SK-N-SH (cell line): ENCODE data around the gene OBP2B. TPM values are rescaled to one million over a fixed set of nuclear protein-coding genes. Genes with fewer than 3 reads are reported as not detected.

Experiments used
- CTCF ChIA-PET: fragments of 300-600, 350-600 bp; formaldehyde crosslinking; extraction: SDS; loops from one replicate; lab custom pipeline; 2021; lab: Yijun Ruan, JAX
- POLR2A ChIA-PET: fragments of 350-600 bp; sonication (Branson Sonifier 250); formaldehyde crosslinking; extraction: SDS; loops from one replicate; lab custom pipeline; 2020; ENCODE audit warnings: antibody characterized with exemption, inconsistent platforms; lab: Yijun Ruan, JAX
- DNase-seq: peaks from one replicate; pipeline ENCODE4 v3.0.0; 2012
- H2AFZ ChIP-seq: fragments of 200-600 bp; sonication (generic); 2 replicates; pipeline ENCODE4 v1.8.1; 2016; ENCODE audit warnings: antibody characterized with exemption, mild to moderate bottlenecking, low read depth
- H3F3A ChIP-seq: fragments of 200-600 bp; sonication (generic); replicated peaks from 2 replicates; pipeline ENCODE3; 2016; ENCODE audit warnings: antibody characterized with exemption, mild to moderate bottlenecking; ENCODE audit not compliant: insufficient read depth
- H3K27ac ChIP-seq, 2 experiments: fragments of 200-500 bp in 1 of 2; fragments of 200-600 bp in 1 of 2; sonication (Bioruptor generic) in 1 of 2; sonication (generic), shearing (Covaris generic) in 1 of 2; 2 replicates each; pipeline versions ENCODE4 v1.5.1 to v1.6.1; 2014 to 2016; ENCODE audit warnings: low read depth in 2 of 2, inconsistent platforms in 1 of 2, low read length in 1 of 2, mild to moderate bottlenecking in 1 of 2, mixed read lengths in 1 of 2
- H3K27me3 ChIP-seq: fragments of 200-600 bp; sonication (generic), shearing (Covaris generic); 2 replicates; pipeline ENCODE4 v1.6.1; 2016; ENCODE audit warnings: mixed run types; ENCODE audit not compliant: insufficient read depth
- H3K36me3 ChIP-seq, 2 experiments: fragments of 200-500 bp in 1 of 2; fragments of 200-600 bp in 1 of 2; sonication (Bioruptor generic) in 1 of 2; sonication (generic) in 1 of 2; replicated peaks in 1 of 2; 2 replicates each; pipeline versions ENCODE3 to v1.5.1; 2014 to 2016; ENCODE audit warnings: low read length in 1 of 2, mild to moderate bottlenecking in 1 of 2; ENCODE audit not compliant: insufficient read depth in 2 of 2, control insufficient read depth in 1 of 2
- H3K4me1 ChIP-seq, 2 experiments: fragments of 200-500 bp in 1 of 2; fragments of 200-600 bp in 1 of 2; sonication (Bioruptor generic) in 1 of 2; sonication (generic), shearing (Covaris generic) in 1 of 2; 2 replicates each; pipeline versions ENCODE4 v1.5.1 to v1.6.1; 2014 to 2016; ENCODE audit warnings: low read depth in 1 of 2, low read length in 1 of 2, mixed run types in 1 of 2; ENCODE audit not compliant: insufficient read depth in 2 of 2, control insufficient read depth in 1 of 2
- H3K4me2 ChIP-seq: fragments of 200-600 bp; sonication (generic), shearing (Covaris generic); 2 replicates; pipeline ENCODE4 v1.6.1; 2017; ENCODE audit warnings: mixed run types
- H3K4me3 ChIP-seq, 2 experiments: fragments of 200-500 bp in 1 of 2; fragments of 200-600 bp in 1 of 2; sonication (Bioruptor generic) in 1 of 2; sonication (generic), shearing (Covaris generic) in 1 of 2; 2 replicates each; pipeline versions ENCODE4 v1.5.1 to v1.8.1; 2014 to 2016; ENCODE audit warnings: low read depth in 2 of 2, inconsistent platforms in 1 of 2, low read length in 1 of 2, mild to moderate bottlenecking in 1 of 2, mixed read lengths in 1 of 2, moderate library complexity in 1 of 2
- H3K79me2 ChIP-seq: fragments of 200-600 bp; sonication (generic); 2 replicates; pipeline ENCODE4 v1.8.1; 2017; ENCODE audit warnings: mild to moderate bottlenecking; ENCODE audit not compliant: insufficient read depth
- H3K9ac ChIP-seq: fragments of 200-600 bp; sonication (generic); 2 replicates; pipeline ENCODE4 v1.6.1; 2017; ENCODE audit warnings: mixed run types
- H3K9me2 ChIP-seq: fragments of 200-600 bp; sonication (generic); 2 replicates; pipeline ENCODE4 v1.6.1; 2017; ENCODE audit warnings: mixed run types
- H3K9me3 ChIP-seq: fragments of 200-600 bp; sonication (generic); 2 replicates; pipeline ENCODE4 v1.6.1; 2017; ENCODE audit warnings: mixed run types, mild to moderate bottlenecking, moderate library complexity
- H4K20me1 ChIP-seq: fragments of 200-600 bp; sonication (generic); 2 replicates; pipeline ENCODE4 v1.6.1; 2017; ENCODE audit warnings: mild to moderate bottlenecking, mixed run types; ENCODE audit not compliant: insufficient read depth
- FOSL2 ChIP-seq: IDR thresholded peaks from 2 replicates; pipeline ENCODE4 v1.4.0; 2012; ENCODE audit warnings: low read depth, mild to moderate bottlenecking, moderate library complexity, borderline replicate concordance
- FOXM1 ChIP-seq: IDR thresholded peaks from 2 replicates; pipeline ENCODE4 v1.4.0; 2012; ENCODE audit warnings: low read depth, mild to moderate bottlenecking
- MXI1 ChIP-seq: IDR thresholded peaks from 2 replicates; pipeline ENCODE4 v1.6.1; 2012; ENCODE audit warnings: mild to moderate bottlenecking, low read depth, low read length, improper control_type of control experiment
- POLR2AphosphoS5 ChIP-seq: IDR thresholded peaks from 2 replicates; pipeline ENCODE4 v1.6.1; 2012; ENCODE audit warnings: low read depth, low read length
- RAD21 ChIP-seq: IDR thresholded peaks from 2 replicates; pipeline ENCODE4 v1.6.1; 2012; ENCODE audit warnings: mild to moderate bottlenecking, low read length
- RCOR1 ChIP-seq: fragments of 150-350 bp; IDR thresholded peaks from 2 replicates; pipeline ENCODE4 v1.6.1; 2017; ENCODE audit warnings: antibody characterized with exemption, low read length
- SMC3 ChIP-seq: IDR thresholded peaks from 2 replicates; pipeline ENCODE4 v1.6.1; 2012; ENCODE audit warnings: low read depth, low read length, improper control_type of control experiment
- TEAD4 ChIP-seq: IDR thresholded peaks from 2 replicates; pipeline ENCODE4 v1.4.0; 2012; ENCODE audit warnings: mild to moderate bottlenecking, borderline replicate concordance; ENCODE audit not compliant: insufficient read depth
- YY1 ChIP-seq: IDR thresholded peaks from 2 replicates; pipeline ENCODE4 v1.4.0; 2012; ENCODE audit warnings: low read depth, mild to moderate bottlenecking
- WGBS: methylation state at CpG from one replicate; pipeline ENCODE4 v1.1.6; 2017; ENCODE audit warnings: low lambda C conversion rate; 5-methylcytosine and 5-hydroxymethylcytosine counted together
- polyA plus RNA-seq, 3 experiments: library from polyadenylated mRNA; depleted of rRNA; stranded (reverse); fragments of >200 nt; gene quantifications; 2 replicates each; pipeline ENCODE4 v1.2.3, GENCODE V29; 2012
- TF ChIP-seq, protein P1 (sequence below): fragments of 150-350 bp; IDR thresholded peaks from 2 replicates; pipeline ENCODE4 v1.6.1; 2017; ENCODE audit warnings: antibody characterized with exemption, low read length, low read depth, borderline replicate concordance
- TF ChIP-seq, protein P2 (sequence below): fragments of 150-350 bp; IDR thresholded peaks from 2 replicates; pipeline ENCODE4 v1.6.1; 2016; ENCODE audit warnings: mild to moderate bottlenecking, low read depth, low read length
- TF ChIP-seq, protein P3 (sequence below): IDR thresholded peaks from 2 replicates; pipeline ENCODE4 v1.4.0; 2012; ENCODE audit warnings: low read depth, borderline replicate concordance
- TF ChIP-seq, protein P4 (sequence below): IDR thresholded peaks from 2 replicates; pipeline ENCODE4 v1.4.0; 2012; ENCODE audit warnings: low read depth

Gene OBP2B
- polyA plus RNA-seq, 1 of the 3 experiments (the other 2 are of a cell fraction), result not detected

DNA sequence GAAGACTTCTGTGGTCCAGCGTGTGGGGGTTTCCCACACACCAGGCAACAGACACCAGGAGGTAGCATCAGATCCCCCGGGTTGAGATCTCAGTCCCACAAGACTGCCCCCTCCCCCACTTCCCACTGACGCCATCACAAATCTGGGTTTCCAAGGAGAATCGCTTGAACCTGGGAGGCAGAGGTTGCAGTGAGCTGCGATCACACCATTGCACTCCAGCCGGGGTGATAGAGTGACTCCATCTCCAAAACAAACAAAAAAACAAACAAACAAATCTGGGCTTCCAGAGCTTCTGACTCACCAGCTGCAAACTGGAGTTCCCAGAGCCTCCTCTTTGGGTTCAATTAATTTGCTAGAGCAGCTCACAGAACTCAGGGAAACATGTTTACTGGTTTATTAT is 40.6 kb downstream of the OBP2B start:
- Histone ChIP-seq H3K79me2 (no peaks in the 10 kb centered on the region), H3K4me1 (peaks cover 0 to 5% of the 10 kb centered on the region in 2 experiments; a peak in 1 of 4 replicates), H3K9me2 (no peaks in the 10 kb centered on the region), H3F3A (no peaks in the 10 kb centered on the region), H3K27me3 (peaks cover 4% of the 10 kb centered on the region; the same call in 1 of the 2 replicates), H3K27ac (no peak overlapping the region), H3K36me3 (no peaks in the 10 kb centered on the region), H4K20me1 (no peaks in the 10 kb centered on the region), H3K9ac (no peak overlapping the region), H3K4me2 (no peak overlapping the region), H2AFZ (no peak overlapping the region), H3K4me3 (no peak overlapping the region), H3K9me3 (no peaks in the 10 kb centered on the region)
- DNase-seq, result no peak
- TF ChIP-seq POLR2AphosphoS5, result no peak
- TF ChIP-seq TEAD4, result no peak
- TF ChIP-seq YY1, result no peak
- no peak for TF ChIP-seq MXI1
- TF ChIP-seq, protein P1, sequence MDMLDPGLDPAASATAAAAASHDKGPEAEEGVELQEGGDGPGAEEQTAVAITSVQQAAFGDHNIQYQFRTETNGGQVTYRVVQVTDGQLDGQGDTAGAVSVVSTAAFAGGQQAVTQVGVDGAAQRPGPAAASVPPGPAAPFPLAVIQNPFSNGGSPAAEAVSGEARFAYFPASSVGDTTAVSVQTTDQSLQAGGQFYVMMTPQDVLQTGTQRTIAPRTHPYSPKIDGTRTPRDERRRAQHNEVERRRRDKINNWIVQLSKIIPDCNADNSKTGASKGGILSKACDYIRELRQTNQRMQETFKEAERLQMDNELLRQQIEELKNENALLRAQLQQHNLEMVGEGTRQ, result no peak
- no peak for TF ChIP-seq FOXM1
- 45% methylated on average over 5 of the region's 6 CpGs for WGBS
- ChIA-PET CTCF (interaction anchor here (3.2 kb wide), 1 partner anchor 18 kb away, joined by 18 read pairs; no protein-coding TSS in a partner anchor), POLR2A (no interaction called here)

DNA sequence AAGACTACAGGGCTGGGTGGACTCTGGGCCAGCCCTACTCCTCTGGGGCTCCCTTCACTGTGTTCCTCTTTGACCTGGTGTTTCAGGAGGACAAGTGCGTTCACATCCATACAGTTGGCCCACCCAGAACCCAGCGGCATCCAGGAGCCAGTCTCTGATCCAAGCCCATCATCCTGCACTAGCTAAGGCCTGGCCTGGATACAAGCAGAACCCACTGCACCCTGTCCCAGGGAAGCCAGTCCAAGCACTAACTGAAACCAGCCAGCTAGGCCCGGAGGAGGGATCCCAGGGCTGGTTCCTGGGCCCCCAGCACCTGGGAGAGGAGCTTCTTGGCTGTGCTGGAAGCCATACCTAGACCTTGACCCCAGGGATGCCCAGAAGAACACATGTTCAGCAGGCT is 41.3 kb downstream of the OBP2B start:
- no peak overlapping the region for H3K4me3 ChIP-seq
- H3K4me1 ChIP-seq, result peaks cover 0 to 5% of the 10 kb centered on the region in 2 experiments; a peak in 1 of 4 replicates
- ChIA-PET POLR2A (interaction anchor here (1.1 kb wide), 1 partner anchor 180 kb away, joined by 3 read pairs; the partner anchor contains the start of genes MED22 and RPL7A), CTCF (interaction anchor here (0.9 to 3.2 kb wide), 3 partner anchors 13 to 24 kb away, joined by 5 to 18 read pairs (median 6); no protein-coding TSS in a partner anchor)
- no peak for DNase-seq
- no peak overlapping the region for H3K27ac ChIP-seq
- TF ChIP-seq, protein P2, sequence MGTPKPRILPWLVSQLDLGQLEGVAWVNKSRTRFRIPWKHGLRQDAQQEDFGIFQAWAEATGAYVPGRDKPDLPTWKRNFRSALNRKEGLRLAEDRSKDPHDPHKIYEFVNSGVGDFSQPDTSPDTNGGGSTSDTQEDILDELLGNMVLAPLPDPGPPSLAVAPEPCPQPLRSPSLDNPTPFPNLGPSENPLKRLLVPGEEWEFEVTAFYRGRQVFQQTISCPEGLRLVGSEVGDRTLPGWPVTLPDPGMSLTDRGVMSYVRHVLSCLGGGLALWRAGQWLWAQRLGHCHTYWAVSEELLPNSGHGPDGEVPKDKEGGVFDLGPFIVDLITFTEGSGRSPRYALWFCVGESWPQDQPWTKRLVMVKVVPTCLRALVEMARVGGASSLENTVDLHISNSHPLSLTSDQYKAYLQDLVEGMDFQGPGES, result no peak
- TF ChIP-seq FOSL2 (no peak), RAD21 (no peak), RCOR1 (no peak), SMC3 (no peak), TEAD4 (no peak)
- TF ChIP-seq, protein P3, sequence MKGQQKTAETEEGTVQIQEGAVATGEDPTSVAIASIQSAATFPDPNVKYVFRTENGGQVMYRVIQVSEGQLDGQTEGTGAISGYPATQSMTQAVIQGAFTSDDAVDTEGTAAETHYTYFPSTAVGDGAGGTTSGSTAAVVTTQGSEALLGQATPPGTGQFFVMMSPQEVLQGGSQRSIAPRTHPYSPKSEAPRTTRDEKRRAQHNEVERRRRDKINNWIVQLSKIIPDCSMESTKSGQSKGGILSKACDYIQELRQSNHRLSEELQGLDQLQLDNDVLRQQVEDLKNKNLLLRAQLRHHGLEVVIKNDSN, result no peak
- TF ChIP-seq, protein P4, sequence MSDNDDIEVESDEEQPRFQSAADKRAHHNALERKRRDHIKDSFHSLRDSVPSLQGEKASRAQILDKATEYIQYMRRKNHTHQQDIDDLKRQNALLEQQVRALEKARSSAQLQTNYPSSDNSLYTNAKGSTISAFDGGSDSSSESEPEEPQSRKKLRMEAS, result no peak
- no peaks in the 10 kb centered on the region for H3K9me2 ChIP-seq
- H3K9me3 ChIP-seq, result no peaks in the 10 kb centered on the region
- H3K36me3 ChIP-seq, result no peaks in the 10 kb centered on the region
- H3K9ac ChIP-seq, result no peak overlapping the region
- H3F3A ChIP-seq, result no peaks in the 10 kb centered on the region
- no peaks in the 10 kb centered on the region for H3K27me3 ChIP-seq
- H3K4me2 ChIP-seq, result no peak overlapping the region
- H3K79me2 ChIP-seq, result no peaks in the 10 kb centered on the region
- 50% methylated on average over 1 of the region's 3 CpGs for WGBS
- H4K20me1 ChIP-seq, result no peaks in the 10 kb centered on the region
- no peak overlapping the region for H2AFZ ChIP-seq
